Heart right ventricle (tissue), 16 donors: ENCODE measurements around the gene ZSCAN20. TPM values are rescaled to one million over a fixed set of nuclear protein-coding genes. Genes with fewer than 3 reads are reported as not detected.

Experiments
- ATAC-seq, 8 donors: fragments of 200-7000 bp; cut with Tn5 transposase; one replicate each; pipeline ENCODE4 v1.9.1; 2020; ENCODE audit warnings: mild to moderate bottlenecking in 8 of 8, moderate library complexity in 8 of 8, moderate number of reproducible peaks in 1 of 8
- DNase-seq, 2 donors: peaks; one replicate each; pipeline ENCODE4 v3.0.0-alpha.2; 2020
- H3K27ac ChIP-seq, 10 donors: fragments of 200-600 bp; sonication (generic) in 2 of 10; one replicate each; pipeline versions ENCODE4 v1.5.0 to v1.8.0; 2020 to 2022; ENCODE audit warnings: mild to moderate bottlenecking in 3 of 10
- H3K27me3 ChIP-seq, 7 donors: fragments of 200-600 bp; one replicate each; pipeline ENCODE4 v1.8.0; 2021 to 2022; ENCODE audit warnings: mild to moderate bottlenecking in 2 of 7
- H3K36me3 ChIP-seq, 9 donors: fragments of 200-600 bp; sonication (generic) in 1 of 9; one replicate each; pipeline versions ENCODE4 v1.5.0 to v1.8.0; 2020 to 2022; ENCODE audit warnings: mild to moderate bottlenecking in 2 of 9
- H3K4me1 ChIP-seq, 9 donors: fragments of 200-600 bp; sonication (generic) in 1 of 9; one replicate each; pipeline versions ENCODE4 v1.5.0 to v1.8.0; 2020 to 2022; ENCODE audit warnings: mild to moderate bottlenecking in 4 of 9
- H3K4me3 ChIP-seq, 10 donors: fragments of 200-600 bp; sonication (generic) in 2 of 10; one replicate each; pipeline versions ENCODE4 v1.5.0 to v1.8.0; 2020 to 2022; ENCODE audit warnings: mild to moderate bottlenecking in 7 of 10, moderate library complexity in 2 of 10
- H3K9me3 ChIP-seq, 11 donors: fragments of 200-600 bp in 10 of 11; sonication (generic) in 2 of 11; one replicate each; pipeline versions ENCODE4 v1.5.0 to v1.8.0; 2013 to 2022; ENCODE audit warnings: mild to moderate bottlenecking in 2 of 11, control low read depth in 1 of 11, moderate library complexity in 1 of 11
- WGBS, 2 donors: extraction: QIAGEN DNeasy Blood & Tissue Kit; methylation state at CpG; one replicate each; pipeline ENCODE4 v1.1.7; 2013; ENCODE audit warnings: inconsistent platforms in 1 of 2; 5-methylcytosine and 5-hydroxymethylcytosine counted together
- intact Hi-C, 10 donors: fragments of 100-400 bp; cut with DNase I; formaldehyde crosslinking; loops; one replicate each; pipeline versions ENCODE4 v1.11.1 to v1.14.2; 2022
- polyA plus RNA-seq, 2 donors: library from polyadenylated mRNA; stranded (reverse); fragments of 200-250 nt; gene quantifications; one replicate each; pipeline ENCODE4 v1.2.3, GENCODE V29; 2013
- total RNA-seq, 10 donors: library from RNA; stranded (reverse); fragmentation: NEBNext Ultra II Directional in 3 of 10; extraction: Animal tissue kit (Norgen Biotek cat#: 25700) in 3 of 10; gene quantifications; one replicate each; pipeline versions ENCODE4 v1.2.1 to v1.2.4, GENCODE V29; 2021 to 2023
- TF ChIP-seq, protein P1 (sequence below), 9 donors: fragments of 200-600 bp; sonication (generic) in 2 of 9; IDR thresholded peaks; one replicate each; pipeline versions ENCODE4 v1.5.0 to v1.8.0; 2021 to 2022; ENCODE audit warnings: antibody characterized with exemption in 9 of 9, mild to moderate bottlenecking in 5 of 9, moderate library complexity in 1 of 9
- donor health status: Arrhythmogenic right ventricular cardiomyopathy.
- donor health status: ischemic (EF 13 %, LVEDD 7.1; RV severe dilation, severe dysfunction).
- donor health status: healthy with polysubstance abuse.
- donor health status: DM: no; HTN: yes; CAD: no.
- donor health status: DM: no; HTN: no; CAD: no.
- donor health status: ischemic (EF 25% LVEDD 6.9; RV normal size, moderate dysfunction).
- donor health status: ischemic (EF 25% LVEDD 5.7; RV mildly dilated, moderate dysfunction).
- donor health status: healthy.
- donor health status: DM: yes; HTN: yes; CAD: no.
- donor health status: Ischemic cardiomyopathy.
- donor health status: ischemic (EF 35%, LVEDD 5.7; RV mildly dilated, moderate dysfunction).
- donor health status: nonischemic (EF 11% LVEDD 7.7; RV severe dilation, severe dysfunction).
- donor health status: DM: yes; HTN: yes; CAD: no.
- donor health status: PGD.
- donor health status: ischemic (EF 29% LVEDD 5.4; RV normal size, mild dysfunction).
- donor health status: nonischemic (EF 23%, LVEDD 6.1; RV moderate dilation, normal function).

Gene ZSCAN20
- total and polyA plus RNA-seq, 12 donors, result 0.83 to 9.3 (median 5.6) TPM

DNA sequence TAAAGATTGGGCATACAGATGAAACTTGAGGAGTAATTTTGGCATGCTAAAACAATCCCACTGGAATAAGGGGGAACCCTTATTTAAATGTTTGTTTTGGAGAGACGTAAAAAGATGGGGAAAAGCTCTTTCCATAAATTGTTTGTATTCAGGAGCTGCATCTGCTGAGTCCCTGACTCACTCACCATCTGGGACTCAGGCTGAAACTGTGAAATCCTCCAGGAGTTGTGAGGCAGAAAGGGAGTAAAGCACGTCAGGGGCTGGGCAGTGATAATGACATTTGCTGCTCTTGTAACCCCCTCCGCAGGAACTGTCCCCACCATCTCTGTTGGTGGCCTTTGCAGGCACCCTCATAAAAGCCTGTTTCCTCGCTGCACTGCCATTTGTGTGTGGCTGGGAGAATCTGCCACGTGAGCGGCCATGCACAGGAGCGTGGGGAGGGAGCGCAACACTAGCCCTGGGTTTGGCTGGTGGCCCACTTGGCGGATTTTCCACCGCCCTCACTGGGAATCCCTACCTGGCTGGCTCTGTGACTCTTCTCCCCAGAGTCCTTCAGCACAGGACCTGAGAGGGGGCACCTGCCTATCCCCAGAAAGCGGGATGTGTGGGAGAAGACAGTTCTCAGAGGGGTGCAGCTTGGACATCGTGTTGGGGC, 45.3 kb downstream of the ZSCAN20 start:
- TF ChIP-seq, protein P1, sequence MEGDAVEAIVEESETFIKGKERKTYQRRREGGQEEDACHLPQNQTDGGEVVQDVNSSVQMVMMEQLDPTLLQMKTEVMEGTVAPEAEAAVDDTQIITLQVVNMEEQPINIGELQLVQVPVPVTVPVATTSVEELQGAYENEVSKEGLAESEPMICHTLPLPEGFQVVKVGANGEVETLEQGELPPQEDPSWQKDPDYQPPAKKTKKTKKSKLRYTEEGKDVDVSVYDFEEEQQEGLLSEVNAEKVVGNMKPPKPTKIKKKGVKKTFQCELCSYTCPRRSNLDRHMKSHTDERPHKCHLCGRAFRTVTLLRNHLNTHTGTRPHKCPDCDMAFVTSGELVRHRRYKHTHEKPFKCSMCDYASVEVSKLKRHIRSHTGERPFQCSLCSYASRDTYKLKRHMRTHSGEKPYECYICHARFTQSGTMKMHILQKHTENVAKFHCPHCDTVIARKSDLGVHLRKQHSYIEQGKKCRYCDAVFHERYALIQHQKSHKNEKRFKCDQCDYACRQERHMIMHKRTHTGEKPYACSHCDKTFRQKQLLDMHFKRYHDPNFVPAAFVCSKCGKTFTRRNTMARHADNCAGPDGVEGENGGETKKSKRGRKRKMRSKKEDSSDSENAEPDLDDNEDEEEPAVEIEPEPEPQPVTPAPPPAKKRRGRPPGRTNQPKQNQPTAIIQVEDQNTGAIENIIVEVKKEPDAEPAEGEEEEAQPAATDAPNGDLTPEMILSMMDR (IDR thresholded peaks at IDR 0.05), result no peak
- H3K9me3 ChIP-seq, result no peaks in the 10 kb centered on the region
- no peak overlapping the region for H3K27ac ChIP-seq
- ATAC-seq, result no peak
- no peak overlapping the region for H3K4me3 ChIP-seq
- intact Hi-C loops, result loop anchor here in 3 of 10 donors (5.0 to 10.0 kb wide), 2 partner anchors 95 to 97 kb away; no protein-coding TSS in a partner anchor
- no peaks in the 10 kb centered on the region for H3K36me3 ChIP-seq
- WGBS, 2 donors, result 82 to 83% methylated on average over 12 of the region's 12 CpGs
- H3K4me1 ChIP-seq, result peaks cover 0 to 14% (median 0%) of the 10 kb centered on the region in 9 donors
- no peaks in the 10 kb centered on the region for H3K27me3 ChIP-seq
- no peak for DNase-seq

DNA sequence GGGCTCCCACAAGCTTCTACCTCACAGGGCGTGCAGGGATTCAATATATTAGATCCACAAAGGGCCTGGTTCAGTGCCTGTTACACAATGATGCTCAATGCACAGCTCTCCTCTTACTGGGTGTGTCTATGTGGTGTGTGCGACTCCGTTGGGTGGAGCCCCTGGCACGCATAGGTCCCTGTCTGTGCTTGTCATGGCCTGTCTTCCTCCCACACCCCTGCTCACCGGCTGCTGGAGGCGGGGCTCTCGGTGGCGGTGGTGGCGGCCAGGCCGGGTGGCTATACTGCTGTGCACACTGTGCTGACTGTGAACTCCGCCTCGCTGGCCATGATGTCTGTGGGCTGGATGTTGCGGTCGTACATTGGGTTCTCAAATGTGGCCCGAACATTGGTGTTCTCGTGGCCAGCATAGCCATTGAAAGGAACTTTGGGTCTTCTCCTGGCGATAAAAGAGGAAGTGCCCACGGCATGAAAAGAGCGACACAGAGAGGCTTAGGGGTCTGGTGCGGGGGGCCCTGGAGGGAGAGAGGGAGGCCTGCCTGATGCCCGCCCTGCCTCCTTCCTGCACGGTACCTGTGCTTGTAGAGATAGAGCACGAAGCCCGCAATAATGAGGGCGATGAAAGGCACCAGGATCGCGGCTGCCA, 46.9 kb downstream of the ZSCAN20 start:
- Histone ChIP-seq H3K27me3 (no peaks in the 10 kb centered on the region), H3K4me1 (peaks cover 0 to 14% (median 0%) of the 10 kb centered on the region in 9 donors), H3K9me3 (no peaks in the 10 kb centered on the region), H3K27ac (no peak overlapping the region), H3K4me3 (no peak overlapping the region), H3K36me3 (no peaks in the 10 kb centered on the region)
- TF ChIP-seq, protein P1 (IDR thresholded peaks at IDR 0.05), result no peak
- ATAC-seq, result no peak
- no peak for DNase-seq
- intact Hi-C loops, result loop anchor here in 3 of 10 donors (5.0 to 10.0 kb wide), 2 partner anchors 93 to 95 kb away; no protein-coding TSS in a partner anchor
- WGBS, 2 donors, result 93 to 94% methylated on average over 27 of the region's 27 CpGs

DNA sequence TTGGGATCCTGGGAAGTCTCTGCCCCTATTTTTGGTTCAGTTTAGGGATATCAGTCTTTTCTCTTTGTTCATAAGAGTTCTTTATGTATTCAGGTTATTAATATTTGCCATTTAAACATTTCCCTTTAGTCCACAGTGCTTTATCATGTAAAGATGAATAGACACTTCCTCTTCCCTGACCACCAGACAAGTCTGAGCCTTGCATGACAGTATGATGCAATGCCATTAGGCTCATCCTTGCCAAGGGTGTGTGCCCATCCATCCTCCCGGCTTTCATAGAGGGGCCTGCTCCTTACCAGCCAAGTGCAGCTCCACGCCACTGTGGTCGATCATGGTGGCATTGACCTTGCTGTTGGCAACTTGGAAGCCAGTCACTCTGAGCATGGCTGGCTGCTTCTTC, 52.1 kb downstream of the ZSCAN20 start:
- no peaks in the 10 kb centered on the region for H3K27me3 ChIP-seq
- H3K9me3 ChIP-seq, result no peaks in the 10 kb centered on the region
- intact Hi-C loops, result loop anchor here in 2 of 10 donors (5.0 kb wide), 2 partner anchors 33 to 48 kb away; no protein-coding TSS in a partner anchor
- H3K36me3 ChIP-seq, result no peaks in the 10 kb centered on the region
- DNase-seq (no peak), ATAC-seq (peak in 1 of 8 donors; percentile 29)
- 92 to 96% methylated on average over 3 of the region's 3 CpGs for WGBS, 2 donors
- no peak overlapping the region for H3K4me3 ChIP-seq
- H3K27ac ChIP-seq, result no peak overlapping the region
- TF ChIP-seq, protein P1 (IDR thresholded peaks at IDR 0.05), result no peak
- H3K4me1 ChIP-seq, result no peaks in the 10 kb centered on the region

DNA sequence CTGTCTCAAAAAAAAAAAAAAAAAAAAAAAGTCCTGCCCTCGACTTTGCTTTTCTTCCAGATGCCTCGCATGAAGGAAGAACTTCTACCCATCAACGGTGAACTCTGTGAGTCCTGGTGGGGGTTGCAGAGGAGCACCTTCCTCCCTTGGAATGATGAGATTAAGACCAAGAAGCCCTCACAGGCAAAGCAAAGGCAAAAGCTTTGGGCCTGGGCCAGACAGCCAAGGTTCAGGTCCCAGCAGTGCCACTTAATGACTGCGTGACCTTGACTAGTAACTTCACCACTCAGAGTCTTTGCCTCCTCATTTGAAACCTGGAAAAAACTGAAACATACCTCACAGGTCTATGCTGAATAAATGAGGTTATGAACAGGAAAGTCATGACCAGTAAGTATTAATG, 55.5 kb downstream of the ZSCAN20 start:
- intact Hi-C loops, result no loop called here
- Histone ChIP-seq H3K27ac (no peak overlapping the region), H3K27me3 (no peaks in the 10 kb centered on the region), H3K36me3 (no peaks in the 10 kb centered on the region), H3K4me3 (no peak overlapping the region), H3K9me3 (no peaks in the 10 kb centered on the region), H3K4me1 (no peaks in the 10 kb centered on the region)
- ATAC-seq (no peak), DNase-seq (no peak)
- WGBS, 2 donors, result 89 to 90% methylated on average over 4 of the region's 4 CpGs
- TF ChIP-seq, protein P1 (IDR thresholded peaks at IDR 0.05), result no peak
